GM23338 (cell line): Measurements from ENCODE around the gene THRB. TPM values are rescaled to one million over a fixed set of nuclear protein-coding genes. Genes with fewer than 3 reads are reported as not detected.

Experiments used
- ATAC-seq: fragments of 200-7000 bp; cut with Tn5 transposase; 3 replicates; pipeline ENCODE4 v1.9.1; 2020
- DNase-seq: peaks from one replicate; pipeline ENCODE4 v3.0.0-alpha.2; 2015; ENCODE audit warnings: low spot score
- H2AFZ ChIP-seq: fragments of 200-600 bp; sonication (generic); 2 replicates; pipeline ENCODE4 v1.8.0; 2016; ENCODE audit warnings: antibody characterized with exemption, mild to moderate bottlenecking, moderate library complexity
- H3F3A ChIP-seq: fragments of 200-600 bp; sonication (generic); replicated peaks from 2 replicates; pipeline ENCODE4 v1.8.0; 2017; ENCODE audit warnings: antibody characterized with exemption, mixed run types, low read depth
- H3K27ac ChIP-seq: fragments of 200-600 bp; sonication (generic); 2 replicates; pipeline ENCODE4 v1.6.1; 2016; ENCODE audit warnings: low read depth
- H3K27me3 ChIP-seq: fragments of 200-600 bp; sonication (generic); 2 replicates; pipeline ENCODE4 v1.8.0; 2016; ENCODE audit warnings: mild to moderate bottlenecking, mixed run types, moderate library complexity; ENCODE audit not compliant: insufficient read depth
- H3K36me3 ChIP-seq: fragments of 200-600 bp; sonication (generic); 2 replicates; pipeline ENCODE4 v1.8.0; 2016; ENCODE audit warnings: mild to moderate bottlenecking; ENCODE audit not compliant: insufficient read depth
- H3K4me1 ChIP-seq: fragments of 200-600 bp; sonication (generic); 2 replicates; pipeline ENCODE4 v1.8.0; 2016; ENCODE audit warnings: mild to moderate bottlenecking, moderate library complexity; ENCODE audit not compliant: insufficient read depth
- H3K4me2 ChIP-seq: fragments of 200-600 bp; sonication (generic); 2 replicates; pipeline ENCODE4 v1.7.1; 2017; ENCODE audit warnings: mixed run types
- H3K4me3 ChIP-seq: fragments of 200-600 bp; sonication (generic); 2 replicates; pipeline ENCODE4 v1.6.1; 2016; ENCODE audit warnings: mixed run types
- H3K79me2 ChIP-seq: fragments of 200-600 bp; sonication (generic); replicated peaks from 2 replicates; pipeline ENCODE4 v1.8.0; 2017; ENCODE audit warnings: mild to moderate bottlenecking; ENCODE audit not compliant: insufficient read depth
- H3K9me2 ChIP-seq: fragments of 200-600 bp; sonication (generic); 2 replicates; pipeline ENCODE4 v1.8.0; 2017; ENCODE audit not compliant: insufficient read depth
- H4K20me1 ChIP-seq: fragments of 200-600 bp; sonication (generic); replicated peaks from 2 replicates; pipeline ENCODE4 v1.8.0; 2017; ENCODE audit warnings: mild to moderate bottlenecking; ENCODE audit not compliant: insufficient read depth
- H3K27ac Mint-ChIP-seq: 2 replicates; pipeline ENCODE4 v1.8.0; 2020; ENCODE audit warnings: inconsistent platforms, mild to moderate bottlenecking, moderate library complexity, mixed read lengths
- H3K27me3 Mint-ChIP-seq: 3 replicates; pipeline ENCODE4 v1.8.0; 2022; ENCODE audit warnings: low read depth, mild to moderate bottlenecking, moderate library complexity, mixed read lengths, inconsistent platforms; ENCODE audit not compliant: insufficient read depth, poor library complexity
- H3K36me3 Mint-ChIP-seq: 3 replicates; pipeline ENCODE4 v1.8.0; 2021; ENCODE audit warnings: low read depth, mild to moderate bottlenecking, inconsistent platforms, moderate library complexity, mixed read lengths
- H3K4me1 Mint-ChIP-seq: 3 replicates; pipeline ENCODE4 v1.8.0; 2020; ENCODE audit warnings: mild to moderate bottlenecking, inconsistent platforms, mixed read lengths
- H3K4me3 Mint-ChIP-seq: 3 replicates; pipeline ENCODE4 v1.8.0; 2021; ENCODE audit warnings: moderate library complexity, mild to moderate bottlenecking, inconsistent platforms, mixed read lengths
- H3K9me3 Mint-ChIP-seq: 3 replicates; pipeline ENCODE4 v1.8.0; 2020; ENCODE audit warnings: moderate library complexity, mild to moderate bottlenecking, inconsistent platforms, mixed read lengths
- CREB1 ChIP-seq: fragments of 250-450 bp; sonication (Bioruptor Pico); IDR thresholded peaks from 2 replicates; pipeline ENCODE4 v1.5.0; 2020; ENCODE audit warnings: low read depth, mild to moderate bottlenecking, moderate library complexity
- EZH2 ChIP-seq: fragments of 200-600 bp; sonication (generic); IDR thresholded peaks from one replicate; pipeline ENCODE4 v1.8.0; 2017; ENCODE audit warnings: antibody characterized with exemption, mild to moderate bottlenecking, low read depth; ENCODE audit not compliant: unreplicated experiment
- EZH2phosphoT487 ChIP-seq: fragments of 200-600 bp; sonication (generic); IDR thresholded peaks from one replicate; pipeline ENCODE4 v1.8.1; 2018; ENCODE audit warnings: antibody characterized with exemption; ENCODE audit not compliant: unreplicated experiment
- JUNB ChIP-seq: IDR thresholded peaks from one replicate; pipeline ENCODE4 v1.6.1; 2016; ENCODE audit warnings: antibody characterized with exemption; ENCODE audit not compliant: unreplicated experiment
- NANOG ChIP-seq: IDR thresholded peaks from 2 replicates; pipeline ENCODE4 v1.6.1; 2016; ENCODE audit warnings: antibody characterized with exemption, borderline replicate concordance
- POLR2AphosphoS5 ChIP-seq: IDR thresholded peaks from 2 replicates; pipeline ENCODE4 v1.6.1; 2016; ENCODE audit warnings: antibody characterized with exemption, low read depth
- STAT1 ChIP-seq: IDR thresholded peaks from one replicate; pipeline ENCODE4 v1.6.1; 2016; ENCODE audit warnings: antibody characterized with exemption; ENCODE audit not compliant: unreplicated experiment
- ZNF114 ChIP-seq: fragments of 250-450 bp; sonication (Bioruptor Pico); IDR thresholded peaks from 2 replicates; pipeline ENCODE4 v1.5.0; 2020; ENCODE audit warnings: mild to moderate bottlenecking, moderate library complexity
- polyA plus RNA-seq: library from polyadenylated mRNA; unstranded; fragments of >200 nt; fragmentation: Nextera tagmentation; extraction: Ambion mirVana; gene quantifications from 2 replicates; pipeline ENCODE4 v1.2.1, GENCODE V29; 2016
- total RNA-seq: library from RNA; depleted of rRNA; stranded (reverse); fragments of >200 nt; shearing (Covaris generic); gene quantifications from 2 replicates; pipeline ENCODE4 v1.2.3, GENCODE V29; 2014
- TF ChIP-seq, protein P1 (sequence below): IDR thresholded peaks from 2 replicates; pipeline ENCODE4 v1.6.1; 2016; ENCODE audit warnings: antibody characterized with exemption
- TF ChIP-seq, protein P2 (sequence below), 2 experiments: fragments of 200-600 bp in 1 of 2; sonication (generic) in 1 of 2; conservative IDR thresholded peaks; 2 replicates each; pipeline versions ENCODE4 v1.5.1 to v1.6.1; 2016 to 2017; ENCODE audit warnings: antibody characterized with exemption in 2 of 2, low read depth in 2 of 2, mild to moderate bottlenecking in 2 of 2, moderate library complexity in 1 of 2
- TF ChIP-seq, protein P3 (sequence below): IDR thresholded peaks from one replicate; pipeline ENCODE4 v1.6.1; 2018; ENCODE audit warnings: antibody characterized with exemption; ENCODE audit not compliant: unreplicated experiment

THRB gene
- total and polyA plus RNA-seq, 2 experiments from 2014 or later: 1.7 to 3.2 TPM

DNA sequence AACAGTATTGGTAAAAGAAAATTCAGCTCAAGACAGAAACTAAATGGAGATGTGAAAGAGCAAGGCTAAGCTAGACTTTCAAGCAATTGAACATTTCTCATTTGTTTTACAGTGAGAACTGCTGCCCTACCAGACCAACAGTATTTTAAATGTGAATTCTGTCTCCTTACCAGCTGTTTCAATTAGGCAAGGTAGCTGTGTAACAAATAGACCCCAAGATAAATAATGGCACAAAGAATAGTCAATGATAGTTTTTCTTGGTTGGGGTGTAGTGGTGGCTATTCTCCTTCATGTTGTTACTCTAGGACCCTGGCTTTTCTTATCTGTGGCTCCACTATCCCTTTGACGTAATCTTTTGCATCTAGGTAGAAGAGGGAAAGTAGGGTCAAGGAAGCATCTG, 30.4 kb upstream of the THRB start:
- TF ChIP-seq, protein P1, sequence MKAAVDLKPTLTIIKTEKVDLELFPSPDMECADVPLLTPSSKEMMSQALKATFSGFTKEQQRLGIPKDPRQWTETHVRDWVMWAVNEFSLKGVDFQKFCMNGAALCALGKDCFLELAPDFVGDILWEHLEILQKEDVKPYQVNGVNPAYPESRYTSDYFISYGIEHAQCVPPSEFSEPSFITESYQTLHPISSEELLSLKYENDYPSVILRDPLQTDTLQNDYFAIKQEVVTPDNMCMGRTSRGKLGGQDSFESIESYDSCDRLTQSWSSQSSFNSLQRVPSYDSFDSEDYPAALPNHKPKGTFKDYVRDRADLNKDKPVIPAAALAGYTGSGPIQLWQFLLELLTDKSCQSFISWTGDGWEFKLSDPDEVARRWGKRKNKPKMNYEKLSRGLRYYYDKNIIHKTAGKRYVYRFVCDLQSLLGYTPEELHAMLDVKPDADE: no peak
- TF ChIP-seq CREB1 (CRISPR knock-in tag): no peak
- no peak for TF ChIP-seq STAT1
- Histone ChIP-seq H3F3A (no peaks in the 10 kb centered on the region), H3K9me2 (no peaks in the 10 kb centered on the region), H3K4me1 (peaks cover 17% of the 10 kb centered on the region), H3K27me3 (peaks cover 49% of the 10 kb centered on the region), H3K79me2 (no peaks in the 10 kb centered on the region), H4K20me1 (peaks cover 6% of the 10 kb centered on the region; the same call in 1 of the 2 replicates), H3K4me2 (no peak overlapping the region), H3K27ac (no peak overlapping the region), H3K36me3 (no peaks in the 10 kb centered on the region), H2AFZ (no peak overlapping the region), H3K4me3 (no peak overlapping the region)
- H3K27me3 Mint-ChIP-seq: peaks cover 24% of the 10 kb centered on the region
- DNase-seq (no peak), ATAC-seq (no peak)
- no peak overlapping the region for H3K27ac Mint-ChIP-seq
- H3K9me3 Mint-ChIP-seq: no peaks in the 10 kb centered on the region
- no peaks in the 10 kb centered on the region; the same call in 2 of the 3 replicates for H3K36me3 Mint-ChIP-seq
- H3K4me3 Mint-ChIP-seq: no peak overlapping the region
- H3K4me1 Mint-ChIP-seq: peaks cover 20% of the 10 kb centered on the region

DNA sequence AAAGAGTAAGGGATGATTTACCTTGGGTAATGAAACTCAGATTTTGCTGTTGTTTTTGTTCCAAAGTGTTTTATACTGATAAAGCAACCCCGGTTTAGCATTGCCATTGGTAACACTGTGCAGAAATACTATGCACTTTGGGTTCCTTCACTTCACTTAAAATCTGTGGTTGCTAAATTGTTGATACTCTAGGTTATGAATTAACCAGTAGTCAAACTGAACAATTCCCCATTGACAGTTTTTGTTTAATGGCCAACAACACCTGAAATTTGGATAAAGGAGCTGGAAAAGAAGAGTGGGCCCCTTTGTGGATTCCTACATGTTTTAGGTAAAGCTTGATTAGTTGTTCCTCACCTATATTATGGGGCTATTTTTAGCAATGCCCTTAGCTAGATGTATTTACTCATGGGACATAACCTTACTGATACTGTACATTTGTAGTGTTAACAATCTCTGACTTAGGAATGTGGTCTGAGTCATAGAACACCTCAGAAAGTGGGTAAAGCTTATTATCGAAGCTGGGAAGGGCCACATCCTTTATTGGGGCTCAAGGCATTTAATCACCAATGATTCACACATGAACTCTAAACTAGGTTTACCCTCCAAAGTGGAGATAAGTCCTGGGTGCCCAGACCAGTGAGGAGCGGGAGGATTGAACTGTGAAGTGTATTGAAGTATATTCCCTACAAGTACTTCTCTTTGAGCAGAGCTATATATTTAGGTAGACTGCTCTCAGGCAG, 29.5 kb upstream of the THRB start:
- no peaks in the 10 kb centered on the region for H3F3A ChIP-seq
- H3K36me3 ChIP-seq: no peaks in the 10 kb centered on the region
- Mint-ChIP-seq H3K9me3 (no peaks in the 10 kb centered on the region), H3K4me1 (peaks cover 28% of the 10 kb centered on the region), H3K27me3 (peaks cover 33% of the 10 kb centered on the region), H3K36me3 (no peaks in the 10 kb centered on the region; the same call in 2 of the 3 replicates), H3K4me3 (no peak overlapping the region), H3K27ac (no peak overlapping the region)
- DNase-seq (no peak), ATAC-seq (no peak)
- H4K20me1 ChIP-seq: peaks cover 6% of the 10 kb centered on the region; the same call in 1 of the 2 replicates
- H3K9me2 ChIP-seq: no peaks in the 10 kb centered on the region
- H3K27me3 ChIP-seq: peaks cover 57% of the 10 kb centered on the region
- no peak overlapping the region for H2AFZ ChIP-seq
- no peak overlapping the region for H3K4me3 ChIP-seq
- no peak overlapping the region for H3K4me2 ChIP-seq
- no peak overlapping the region for H3K27ac ChIP-seq
- peaks cover 24% of the 10 kb centered on the region for H3K4me1 ChIP-seq
- no peaks in the 10 kb centered on the region for H3K79me2 ChIP-seq
- TF ChIP-seq, protein P2, sequence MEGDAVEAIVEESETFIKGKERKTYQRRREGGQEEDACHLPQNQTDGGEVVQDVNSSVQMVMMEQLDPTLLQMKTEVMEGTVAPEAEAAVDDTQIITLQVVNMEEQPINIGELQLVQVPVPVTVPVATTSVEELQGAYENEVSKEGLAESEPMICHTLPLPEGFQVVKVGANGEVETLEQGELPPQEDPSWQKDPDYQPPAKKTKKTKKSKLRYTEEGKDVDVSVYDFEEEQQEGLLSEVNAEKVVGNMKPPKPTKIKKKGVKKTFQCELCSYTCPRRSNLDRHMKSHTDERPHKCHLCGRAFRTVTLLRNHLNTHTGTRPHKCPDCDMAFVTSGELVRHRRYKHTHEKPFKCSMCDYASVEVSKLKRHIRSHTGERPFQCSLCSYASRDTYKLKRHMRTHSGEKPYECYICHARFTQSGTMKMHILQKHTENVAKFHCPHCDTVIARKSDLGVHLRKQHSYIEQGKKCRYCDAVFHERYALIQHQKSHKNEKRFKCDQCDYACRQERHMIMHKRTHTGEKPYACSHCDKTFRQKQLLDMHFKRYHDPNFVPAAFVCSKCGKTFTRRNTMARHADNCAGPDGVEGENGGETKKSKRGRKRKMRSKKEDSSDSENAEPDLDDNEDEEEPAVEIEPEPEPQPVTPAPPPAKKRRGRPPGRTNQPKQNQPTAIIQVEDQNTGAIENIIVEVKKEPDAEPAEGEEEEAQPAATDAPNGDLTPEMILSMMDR (conservative IDR thresholded peaks at IDR 0.05; ENCODE audit: low read depth in 2 of 2): no peak
- TF ChIP-seq POLR2AphosphoS5: no peak
- TF ChIP-seq CREB1 (CRISPR knock-in tag): no peak
- TF ChIP-seq STAT1: no peak
- no peak for TF ChIP-seq NANOG
- TF ChIP-seq ZNF114 (CRISPR knock-in tag): no peak
- TF ChIP-seq JUNB: no peak
- TF ChIP-seq, protein P3, sequence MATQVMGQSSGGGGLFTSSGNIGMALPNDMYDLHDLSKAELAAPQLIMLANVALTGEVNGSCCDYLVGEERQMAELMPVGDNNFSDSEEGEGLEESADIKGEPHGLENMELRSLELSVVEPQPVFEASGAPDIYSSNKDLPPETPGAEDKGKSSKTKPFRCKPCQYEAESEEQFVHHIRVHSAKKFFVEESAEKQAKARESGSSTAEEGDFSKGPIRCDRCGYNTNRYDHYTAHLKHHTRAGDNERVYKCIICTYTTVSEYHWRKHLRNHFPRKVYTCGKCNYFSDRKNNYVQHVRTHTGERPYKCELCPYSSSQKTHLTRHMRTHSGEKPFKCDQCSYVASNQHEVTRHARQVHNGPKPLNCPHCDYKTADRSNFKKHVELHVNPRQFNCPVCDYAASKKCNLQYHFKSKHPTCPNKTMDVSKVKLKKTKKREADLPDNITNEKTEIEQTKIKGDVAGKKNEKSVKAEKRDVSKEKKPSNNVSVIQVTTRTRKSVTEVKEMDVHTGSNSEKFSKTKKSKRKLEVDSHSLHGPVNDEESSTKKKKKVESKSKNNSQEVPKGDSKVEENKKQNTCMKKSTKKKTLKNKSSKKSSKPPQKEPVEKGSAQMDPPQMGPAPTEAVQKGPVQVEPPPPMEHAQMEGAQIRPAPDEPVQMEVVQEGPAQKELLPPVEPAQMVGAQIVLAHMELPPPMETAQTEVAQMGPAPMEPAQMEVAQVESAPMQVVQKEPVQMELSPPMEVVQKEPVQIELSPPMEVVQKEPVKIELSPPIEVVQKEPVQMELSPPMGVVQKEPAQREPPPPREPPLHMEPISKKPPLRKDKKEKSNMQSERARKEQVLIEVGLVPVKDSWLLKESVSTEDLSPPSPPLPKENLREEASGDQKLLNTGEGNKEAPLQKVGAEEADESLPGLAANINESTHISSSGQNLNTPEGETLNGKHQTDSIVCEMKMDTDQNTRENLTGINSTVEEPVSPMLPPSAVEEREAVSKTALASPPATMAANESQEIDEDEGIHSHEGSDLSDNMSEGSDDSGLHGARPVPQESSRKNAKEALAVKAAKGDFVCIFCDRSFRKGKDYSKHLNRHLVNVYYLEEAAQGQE: no peak
- no peak for TF ChIP-seq EZH2phosphoT487
- TF ChIP-seq EZH2: no peak
- TF ChIP-seq, protein P1: no peak
